ENCODE results near the gene GPR152.

The GPR152 gene

DNA sequence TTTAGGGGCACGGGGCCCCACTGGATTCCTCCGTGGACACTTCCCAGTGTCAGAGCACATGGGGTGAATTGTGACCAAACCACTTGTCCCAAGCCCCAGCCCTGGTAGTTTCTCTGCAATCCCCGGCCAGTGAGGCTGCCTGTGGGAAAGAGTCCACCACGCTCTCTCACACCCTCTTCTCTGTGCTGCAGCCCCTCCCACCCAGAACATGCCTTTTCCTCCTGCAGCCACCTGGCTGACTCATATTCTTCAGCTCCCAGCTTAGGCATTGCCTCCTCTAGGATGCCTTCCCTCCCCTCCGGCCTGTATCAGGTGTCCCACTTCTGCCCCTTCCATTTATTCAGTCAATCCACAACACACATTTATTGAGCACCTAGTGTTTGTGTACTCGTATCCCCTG, 29.6 kb downstream of the GPR152 start:
- Histone ChIP-seq H3K36me3 (replicated peaks; ENCODE audit: low read depth, low read length) (no peaks in the 10 kb centered on the region), H3K79me2 (ENCODE audit: low read length) (no peaks in the 10 kb centered on the region), H4K20me1 (ENCODE audit: insufficient read depth, low read length) (no peaks in the 10 kb centered on the region), H3K4me1 (ENCODE audit: low read length) (peaks cover 28% of the 10 kb centered on the region), H3K27me3 (ENCODE audit: low read depth, low read length) (peaks cover 16% of the 10 kb centered on the region), H2AFZ (ENCODE audit: low read depth, low read length) (no peak overlapping the region), H3K4me2 (ENCODE audit: low read length) (no peak overlapping the region), H3K4me3 (ENCODE audit: low read length) (no peak overlapping the region), H3K9ac (ENCODE audit: low read length) (no peak overlapping the region), H3K27ac (ENCODE audit: low read length) (no peak overlapping the region), H3K9me3 (ENCODE audit: insufficient read depth, low read length) (no peaks in the 10 kb centered on the region)
- TF ChIP-seq CTCF (IDR thresholded peaks at IDR 0.05; ENCODE audit: low read depth, low read length): no peak
- TF ChIP-seq EZH2phosphoT487 (IDR thresholded peaks at IDR 0.05; ENCODE audit: low read depth): no peak

GRCh38 chr11:67421430-67422031, 31.0 kb downstream of the GPR152 start:
- H3K27me3 ChIP-seq (ENCODE audit: low read depth, low read length): peaks cover 27% of the 10 kb centered on the region
- peak overlapping the region; percentile 70 for H3K4me2 ChIP-seq (ENCODE audit: low read length)
- no peaks in the 10 kb centered on the region for H3K79me2 ChIP-seq (ENCODE audit: low read length)
- H3K9me3 ChIP-seq (ENCODE audit: insufficient read depth, low read length): no peaks in the 10 kb centered on the region
- H3K4me1 ChIP-seq (ENCODE audit: low read length): peaks cover 22% of the 10 kb centered on the region
- H3K36me3 ChIP-seq (replicated peaks; ENCODE audit: low read depth, low read length): no peaks in the 10 kb centered on the region
- H2AFZ ChIP-seq (ENCODE audit: low read depth, low read length): no peak overlapping the region
- no peak overlapping the region for H3K27ac ChIP-seq (ENCODE audit: low read length)
- H4K20me1 ChIP-seq (ENCODE audit: insufficient read depth, low read length): no peaks in the 10 kb centered on the region
- H3K9ac ChIP-seq (ENCODE audit: low read length): no peak overlapping the region
- TF ChIP-seq CTCF (IDR thresholded peaks at IDR 0.05; ENCODE audit: low read depth, low read length) (no peak), EZH2phosphoT487 (IDR thresholded peaks at IDR 0.05; ENCODE audit: low read depth) (no peak)
- H3K4me3 ChIP-seq (ENCODE audit: low read length): peak overlapping the region; percentile 78

- Histone ChIP-seq H3K4me3 (ENCODE audit: low read length) (peak overlapping the region; percentile 78), H4K20me1 (ENCODE audit: insufficient read depth, low read length) (no peaks in the 10 kb centered on the region), H2AFZ (ENCODE audit: low read depth, low read length) (no peak overlapping the region), H3K27ac (ENCODE audit: low read length) (no peak overlapping the region), H3K9me3 (ENCODE audit: insufficient read depth, low read length) (no peaks in the 10 kb centered on the region), H3K9ac (ENCODE audit: low read length) (peak overlapping the region; percentile 54), H3K27me3 (ENCODE audit: low read depth, low read length) (peaks cover 30% of the 10 kb centered on the region), H3K4me1 (ENCODE audit: low read length) (peaks cover 22% of the 10 kb centered on the region), H3K36me3 (replicated peaks; ENCODE audit: low read depth, low read length) (no peaks in the 10 kb centered on the region), H3K79me2 (ENCODE audit: low read length) (no peaks in the 10 kb centered on the region), H3K4me2 (ENCODE audit: low read length) (peak overlapping the region; percentile 70)
- TF ChIP-seq EZH2phosphoT487 (IDR thresholded peaks at IDR 0.05; ENCODE audit: low read depth): no peak
- TF ChIP-seq CTCF (IDR thresholded peaks at IDR 0.05; ENCODE audit: low read depth, low read length): no peak
These were observed 31.7 kb downstream of the GPR152 start for GRCh38 chr11:67420646-67421429.

- H3K4me1 ChIP-seq (ENCODE audit: low read length): peaks cover 22% of the 10 kb centered on the region
- H3K27me3 ChIP-seq (ENCODE audit: low read depth, low read length): peaks cover 30% of the 10 kb centered on the region
- TF ChIP-seq CTCF (IDR thresholded peaks at IDR 0.05; ENCODE audit: low read depth, low read length) (no peak), EZH2phosphoT487 (IDR thresholded peaks at IDR 0.05; ENCODE audit: low read depth) (no peak)
- H3K4me3 ChIP-seq (ENCODE audit: low read length): peak overlapping the region; percentile 78
- H3K36me3 ChIP-seq (replicated peaks; ENCODE audit: low read depth, low read length): no peaks in the 10 kb centered on the region
- H3K9ac ChIP-seq (ENCODE audit: low read length): peak overlapping the region; percentile 54
- no peaks in the 10 kb centered on the region for H3K9me3 ChIP-seq (ENCODE audit: insufficient read depth, low read length)
- no peaks in the 10 kb centered on the region for H3K79me2 ChIP-seq (ENCODE audit: low read length)
- H3K4me2 ChIP-seq (ENCODE audit: low read length): peak overlapping the region; percentile 70
- H2AFZ ChIP-seq (ENCODE audit: low read depth, low read length): no peak overlapping the region
- no peaks in the 10 kb centered on the region for H4K20me1 ChIP-seq (ENCODE audit: insufficient read depth, low read length)
- no peak overlapping the region for H3K27ac ChIP-seq (ENCODE audit: low read length)
These were observed 32.3 kb downstream of the GPR152 start for GRCh38 chr11:67420147-67420645.

Measured in OCI-LY3 (cell line).